ENCODE results near the gene ZC3H12C.
"Not testable (repeated sequence)": the region's sequence is repeated elsewhere in the genome, so short reads cannot be mapped to it uniquely, and the experiment has no call there.

ZC3H12C gene

DNA sequence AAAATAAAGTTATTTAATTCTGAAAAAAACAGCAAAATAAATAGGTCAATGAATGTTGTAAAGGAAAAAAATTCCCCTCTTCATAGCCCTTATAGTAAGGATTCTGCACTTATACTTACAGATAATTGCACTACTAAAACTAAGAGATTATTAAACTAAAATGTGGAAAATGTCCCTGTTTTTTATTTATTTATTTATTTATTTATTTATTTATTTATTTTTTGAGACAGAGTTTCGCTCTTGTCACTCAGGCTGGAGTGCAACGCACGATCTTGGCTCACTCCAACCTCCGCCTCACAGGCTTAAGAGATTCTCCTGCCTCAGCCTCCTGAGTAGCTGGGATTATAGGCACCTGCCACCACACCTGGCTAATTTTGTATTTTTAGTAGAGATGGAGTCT, 25.2 kb upstream of the ZC3H12C start:
- not testable (repeated sequence) for H2AK5ac ChIP-seq (ENCODE audit: low read length); H3K9ac ChIP-seq (ENCODE audit: low read length); H3K4me3 ChIP-seq (ENCODE audit: low read length); H3K27ac ChIP-seq (ENCODE audit: low read depth, low read length); H3K79me2 ChIP-seq (ENCODE audit: control insufficient read depth, insufficient read depth, low read length); H3K36me3 ChIP-seq (ENCODE audit: control insufficient read depth, insufficient read depth, low read length); H3K4ac ChIP-seq (ENCODE audit: low read depth, low read length); H4K8ac ChIP-seq (ENCODE audit: low read depth, low read length); H4K5ac ChIP-seq (ENCODE audit: low read length); H3K79me1 ChIP-seq (ENCODE audit: low read length); H3K4me1 ChIP-seq (ENCODE audit: control insufficient read depth, low read depth, low read length); H3K18ac ChIP-seq (ENCODE audit: low read length); H3K4me2 ChIP-seq (ENCODE audit: low read length); H2BK5ac ChIP-seq (ENCODE audit: low read length); H3K56ac ChIP-seq (ENCODE audit: low read length); H2BK120ac ChIP-seq (ENCODE audit: low read depth, low read length); H3K23ac ChIP-seq (ENCODE audit: low read length); DNase-seq; H3K27me3 ChIP-seq (ENCODE audit: insufficient read depth, low read length, poor library complexity); H2BK15ac ChIP-seq (replicated peaks; ENCODE audit: low read depth)
- no CpG with 5 or more reads among the region's 4 CpGs for WGBS (ENCODE audit: extremely low coverage, insufficient coverage, low lambda C conversion rate)

DNA sequence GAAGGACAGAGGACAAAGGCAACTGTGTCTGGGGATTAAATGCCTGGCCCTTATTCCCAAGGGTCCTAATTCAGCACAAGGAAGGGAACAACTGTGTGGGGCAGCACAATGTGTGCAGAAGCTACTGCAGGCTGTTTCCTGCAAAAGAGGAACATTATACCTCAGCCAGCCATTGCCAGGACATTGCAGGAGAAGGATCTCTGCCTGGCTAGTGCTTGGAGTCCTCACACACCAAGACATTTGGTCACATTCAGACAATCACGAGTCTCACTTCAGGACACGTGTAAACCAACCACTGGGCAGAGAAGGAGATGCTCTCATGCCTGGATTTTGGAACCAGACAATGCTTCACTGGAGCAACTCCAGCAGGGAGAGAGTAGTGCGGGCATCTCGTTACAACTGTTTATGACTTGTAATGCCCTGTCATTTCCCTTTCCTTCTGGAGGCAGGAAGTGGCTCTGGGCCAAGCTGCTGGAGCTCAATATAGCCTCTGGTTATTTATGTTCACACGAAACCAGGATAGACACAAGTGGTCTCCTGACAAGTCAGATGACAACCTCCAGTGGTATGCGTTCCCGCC, 23.9 kb upstream of the ZC3H12C start:
- Histone ChIP-seq H3K23ac (ENCODE audit: low read length) (no peak overlapping the region), H3K27ac (ENCODE audit: low read depth, low read length) (no peak overlapping the region), H3K4me2 (ENCODE audit: low read length) (no peak overlapping the region), H3K4me1 (ENCODE audit: control insufficient read depth, low read depth, low read length) (no peaks in the 10 kb centered on the region), H3K27me3 (ENCODE audit: insufficient read depth, low read length, poor library complexity) (no peaks in the 10 kb centered on the region), H3K79me1 (ENCODE audit: low read length) (no peaks in the 10 kb centered on the region), H3K79me2 (ENCODE audit: control insufficient read depth, insufficient read depth, low read length) (no peaks in the 10 kb centered on the region), H4K8ac (ENCODE audit: low read depth, low read length) (no peak overlapping the region), H3K18ac (ENCODE audit: low read length) (no peak overlapping the region), H2AK5ac (ENCODE audit: low read length) (no peak overlapping the region), H2BK5ac (ENCODE audit: low read length) (no peak overlapping the region), H3K9ac (ENCODE audit: low read length) (no peak overlapping the region), H4K5ac (ENCODE audit: low read length) (no peak overlapping the region), H2BK15ac (replicated peaks; ENCODE audit: low read depth) (no peak overlapping the region), H3K56ac (ENCODE audit: low read length) (no peak overlapping the region), H2BK120ac (ENCODE audit: low read depth, low read length) (no peak overlapping the region), H3K36me3 (ENCODE audit: control insufficient read depth, insufficient read depth, low read length) (no peaks in the 10 kb centered on the region), H3K4ac (ENCODE audit: low read depth, low read length) (no peak overlapping the region), H3K4me3 (ENCODE audit: low read length) (no peak overlapping the region)
- no peak for DNase-seq
- no CpG with 5 or more reads among the region's 7 CpGs for whole genome bisulfite sequencing (ENCODE audit: extremely low coverage, insufficient coverage, low lambda C conversion rate)

DNA sequence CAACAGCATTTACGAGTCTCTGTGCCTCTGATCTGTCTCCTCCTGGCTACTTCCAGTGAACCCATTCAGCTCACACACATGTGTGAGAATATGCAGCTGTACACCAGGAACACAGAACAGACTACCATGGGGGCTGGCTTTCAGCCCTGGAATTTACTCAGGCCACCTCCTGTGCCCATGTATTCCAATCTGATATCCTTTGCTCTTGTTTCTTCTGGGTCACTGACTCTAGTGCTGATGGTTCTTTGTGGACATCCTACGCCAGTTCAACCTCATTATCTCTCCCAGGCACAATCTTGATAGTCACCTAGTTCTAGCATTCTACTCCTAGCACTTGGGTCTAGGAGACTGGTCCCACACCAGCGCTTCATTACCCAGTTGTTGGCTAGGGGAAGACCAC, 23.0 kb upstream of the ZC3H12C start:
- no CpG with 5 or more reads among the region's 3 CpGs for WGBS (ENCODE audit: extremely low coverage, insufficient coverage, low lambda C conversion rate)
- H3K36me3 ChIP-seq (ENCODE audit: control insufficient read depth, insufficient read depth, low read length), result no peaks in the 10 kb centered on the region
- H3K27ac ChIP-seq (ENCODE audit: low read depth, low read length), result no peak overlapping the region
- no peak overlapping the region for H2BK15ac ChIP-seq (replicated peaks; ENCODE audit: low read depth)
- no peak overlapping the region for H4K8ac ChIP-seq (ENCODE audit: low read depth, low read length)
- no peak overlapping the region for H3K56ac ChIP-seq (ENCODE audit: low read length)
- H3K27me3 ChIP-seq (ENCODE audit: insufficient read depth, low read length, poor library complexity), result no peaks in the 10 kb centered on the region
- H3K4me1 ChIP-seq (ENCODE audit: control insufficient read depth, low read depth, low read length), result no peaks in the 10 kb centered on the region
- no peak overlapping the region for H3K18ac ChIP-seq (ENCODE audit: low read length)
- no peak overlapping the region for H3K23ac ChIP-seq (ENCODE audit: low read length)
- H3K4ac ChIP-seq (ENCODE audit: low read depth, low read length), result no peak overlapping the region
- H3K4me3 ChIP-seq (ENCODE audit: low read length), result no peak overlapping the region
- H4K5ac ChIP-seq (ENCODE audit: low read length), result no peak overlapping the region
- H3K4me2 ChIP-seq (ENCODE audit: low read length), result no peak overlapping the region
- H2BK5ac ChIP-seq (ENCODE audit: low read length), result no peak overlapping the region
- DNase-seq, result no peak
- H3K79me1 ChIP-seq (ENCODE audit: low read length), result no peaks in the 10 kb centered on the region
- H3K79me2 ChIP-seq (ENCODE audit: control insufficient read depth, insufficient read depth, low read length), result no peaks in the 10 kb centered on the region
- H2AK5ac ChIP-seq (ENCODE audit: low read length), result no peak overlapping the region
- no peak overlapping the region for H2BK120ac ChIP-seq (ENCODE audit: low read depth, low read length)
- no peak overlapping the region for H3K9ac ChIP-seq (ENCODE audit: low read length)

DNA sequence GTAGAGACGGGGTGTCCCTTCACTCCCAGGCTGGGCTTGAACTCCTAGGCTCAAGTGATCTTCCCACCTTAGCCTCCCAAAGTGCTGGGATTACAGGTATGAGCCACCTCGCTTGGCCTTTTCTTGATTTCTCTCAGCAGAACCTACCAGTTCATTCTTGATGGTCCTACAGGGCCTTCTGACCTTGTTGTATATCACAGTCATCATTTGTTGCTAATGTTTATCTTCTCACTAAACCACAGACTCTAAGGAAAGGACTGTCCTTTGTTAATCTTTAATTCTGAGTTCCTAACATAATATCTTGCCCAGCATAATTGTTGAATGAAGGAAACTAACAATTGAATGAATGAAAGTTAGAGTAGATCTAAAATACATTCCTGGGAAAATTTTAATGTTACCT, 22.0 kb upstream of the ZC3H12C start:
- WGBS (ENCODE audit: extremely low coverage, insufficient coverage, low lambda C conversion rate), result no CpG with 5 or more reads among the region's 2 CpGs
- no peak overlapping the region for H3K4ac ChIP-seq (ENCODE audit: low read depth, low read length)
- H2AK5ac ChIP-seq (ENCODE audit: low read length), result no peak overlapping the region
- H3K27ac ChIP-seq (ENCODE audit: low read depth, low read length), result no peak overlapping the region
- DNase-seq, result no peak
- no peak overlapping the region for H4K8ac ChIP-seq (ENCODE audit: low read depth, low read length)
- no peak overlapping the region for H2BK120ac ChIP-seq (ENCODE audit: low read depth, low read length)
- no peak overlapping the region for H3K18ac ChIP-seq (ENCODE audit: low read length)
- no peak overlapping the region for H3K4me2 ChIP-seq (ENCODE audit: low read length)
- no peaks in the 10 kb centered on the region for H3K79me2 ChIP-seq (ENCODE audit: control insufficient read depth, insufficient read depth, low read length)
- no peak overlapping the region for H4K5ac ChIP-seq (ENCODE audit: low read length)
- no peak overlapping the region for H2BK15ac ChIP-seq (replicated peaks; ENCODE audit: low read depth)
- H3K9ac ChIP-seq (ENCODE audit: low read length), result no peak overlapping the region
- H3K79me1 ChIP-seq (ENCODE audit: low read length), result no peaks in the 10 kb centered on the region
- H2BK5ac ChIP-seq (ENCODE audit: low read length), result no peak overlapping the region
- no peak overlapping the region for H3K4me3 ChIP-seq (ENCODE audit: low read length)
- no peaks in the 10 kb centered on the region for H3K36me3 ChIP-seq (ENCODE audit: control insufficient read depth, insufficient read depth, low read length)
- peaks cover 2% of the 10 kb centered on the region for H3K4me1 ChIP-seq (ENCODE audit: control insufficient read depth, low read depth, low read length)
- no peak overlapping the region for H3K23ac ChIP-seq (ENCODE audit: low read length)
- no peak overlapping the region for H3K56ac ChIP-seq (ENCODE audit: low read length)
- no peaks in the 10 kb centered on the region for H3K27me3 ChIP-seq (ENCODE audit: insufficient read depth, low read length, poor library complexity)

DNA sequence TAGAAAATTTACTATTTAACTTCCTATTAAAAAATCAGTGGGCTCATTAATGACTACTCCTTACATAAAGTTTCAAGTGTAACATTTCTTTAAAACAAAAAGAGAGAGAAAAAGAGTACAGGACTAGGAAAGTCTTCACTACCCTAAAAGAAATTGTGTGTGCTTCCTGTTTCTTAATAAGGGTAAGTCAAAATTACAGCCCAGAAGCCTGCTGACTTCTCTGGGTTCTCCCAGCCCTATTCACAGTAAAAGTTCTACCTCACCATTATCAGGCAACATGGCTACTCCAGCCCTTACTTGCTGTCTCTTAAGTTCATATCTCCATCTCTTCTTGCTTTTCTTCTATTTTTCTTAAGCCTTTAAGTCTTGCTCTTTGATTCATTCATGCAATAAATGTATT, 20.3 kb upstream of the ZC3H12C start:
- Histone ChIP-seq H3K23ac (ENCODE audit: low read length) (no peak overlapping the region), H4K8ac (ENCODE audit: low read depth, low read length) (no peak overlapping the region), H3K27ac (ENCODE audit: low read depth, low read length) (no peak overlapping the region), H3K79me2 (ENCODE audit: control insufficient read depth, insufficient read depth, low read length) (no peaks in the 10 kb centered on the region), H3K4ac (ENCODE audit: low read depth, low read length) (no peak overlapping the region), H3K36me3 (ENCODE audit: control insufficient read depth, insufficient read depth, low read length) (no peaks in the 10 kb centered on the region), H3K79me1 (ENCODE audit: low read length) (no peaks in the 10 kb centered on the region), H2BK120ac (ENCODE audit: low read depth, low read length) (no peak overlapping the region), H3K9ac (ENCODE audit: low read length) (no peak overlapping the region), H3K27me3 (ENCODE audit: insufficient read depth, low read length, poor library complexity) (peaks cover 2% of the 10 kb centered on the region), H4K5ac (ENCODE audit: low read length) (no peak overlapping the region), H3K56ac (ENCODE audit: low read length) (no peak overlapping the region), H3K18ac (ENCODE audit: low read length) (no peak overlapping the region), H2BK5ac (ENCODE audit: low read length) (no peak overlapping the region), H3K4me1 (ENCODE audit: control insufficient read depth, low read depth, low read length) (peaks cover 7% of the 10 kb centered on the region), H2AK5ac (ENCODE audit: low read length) (no peak overlapping the region), H3K4me2 (ENCODE audit: low read length) (no peak overlapping the region), H3K4me3 (ENCODE audit: low read length) (no peak overlapping the region), H2BK15ac (replicated peaks; ENCODE audit: low read depth) (no peak overlapping the region)
- no peak for DNase-seq

DNA sequence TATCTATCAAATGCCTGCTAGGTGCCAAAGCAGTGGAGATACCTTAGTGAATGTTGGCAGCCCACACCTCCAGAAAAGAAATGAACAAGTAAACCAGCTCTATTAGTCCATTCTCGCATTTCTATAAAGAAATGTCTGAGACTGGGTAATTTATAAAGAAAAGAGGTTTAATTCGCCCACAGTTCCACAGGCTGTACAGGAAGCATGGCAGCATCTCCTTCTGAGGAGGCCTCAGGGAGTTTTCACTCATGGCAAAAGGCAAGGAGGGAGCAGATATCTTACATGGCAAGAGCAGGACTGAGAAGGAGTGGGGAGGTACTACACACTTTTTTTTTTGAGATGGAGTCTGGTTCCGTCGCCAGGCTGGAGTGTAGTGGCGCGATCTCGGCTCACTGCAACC, 18.7 kb upstream of the ZC3H12C start:
- Histone ChIP-seq H3K4me3 (ENCODE audit: low read length) (no peak overlapping the region), H4K5ac (ENCODE audit: low read length) (no peak overlapping the region), H4K8ac (ENCODE audit: low read depth, low read length) (no peak overlapping the region), H3K23ac (ENCODE audit: low read length) (no peak overlapping the region), H2BK15ac (replicated peaks; ENCODE audit: low read depth) (no peak overlapping the region), H3K4me2 (ENCODE audit: low read length) (no peak overlapping the region), H3K27me3 (ENCODE audit: insufficient read depth, low read length, poor library complexity) (peaks cover 2% of the 10 kb centered on the region), H3K56ac (ENCODE audit: low read length) (no peak overlapping the region), H3K18ac (ENCODE audit: low read length) (no peak overlapping the region), H3K27ac (ENCODE audit: low read depth, low read length) (no peak overlapping the region), H3K36me3 (ENCODE audit: control insufficient read depth, insufficient read depth, low read length) (no peaks in the 10 kb centered on the region), H3K79me1 (ENCODE audit: low read length) (no peaks in the 10 kb centered on the region), H3K9ac (ENCODE audit: low read length) (no peak overlapping the region), H2AK5ac (ENCODE audit: low read length) (no peak overlapping the region), H2BK120ac (ENCODE audit: low read depth, low read length) (no peak overlapping the region), H2BK5ac (ENCODE audit: low read length) (no peak overlapping the region), H3K79me2 (ENCODE audit: control insufficient read depth, insufficient read depth, low read length) (no peaks in the 10 kb centered on the region), H3K4ac (ENCODE audit: low read depth, low read length) (no peak overlapping the region), H3K4me1 (ENCODE audit: control insufficient read depth, low read depth, low read length) (peaks cover 7% of the 10 kb centered on the region)
- DNase-seq, result no peak
- no CpG with 5 or more reads among the region's 7 CpGs for WGBS (ENCODE audit: extremely low coverage, insufficient coverage, low lambda C conversion rate)
